ENCODE results near the gene APOBEC4.

DNA sequence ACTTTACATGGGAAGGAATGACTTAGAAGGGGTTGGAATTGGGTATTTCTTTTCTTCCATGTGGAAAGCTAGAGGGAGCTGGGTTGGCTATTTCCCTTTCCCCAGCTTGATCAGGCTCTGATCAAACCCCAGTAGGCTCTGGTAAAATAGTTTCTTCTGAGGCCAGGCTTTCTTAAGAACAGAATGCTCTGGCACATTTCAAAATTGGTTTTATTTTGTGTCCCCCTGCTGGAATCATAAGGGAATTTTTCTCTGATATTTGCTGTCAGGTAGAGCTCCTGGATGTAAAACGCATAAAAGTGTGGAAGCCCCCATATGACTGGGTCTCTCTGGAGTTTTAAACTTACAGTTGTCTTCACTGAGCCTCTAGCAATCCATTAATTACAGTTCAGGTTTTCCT is 17.1 kb upstream of the APOBEC4 start:
- TF ChIP-seq POLR2A (IDR thresholded peaks at IDR 0.05) (no peak), POLR2AphosphoS5 (IDR thresholded peaks at IDR 0.05) (no peak), EP300 (IDR thresholded peaks at IDR 0.05) (no peak)
- TF ChIP-seq, protein P1, sequence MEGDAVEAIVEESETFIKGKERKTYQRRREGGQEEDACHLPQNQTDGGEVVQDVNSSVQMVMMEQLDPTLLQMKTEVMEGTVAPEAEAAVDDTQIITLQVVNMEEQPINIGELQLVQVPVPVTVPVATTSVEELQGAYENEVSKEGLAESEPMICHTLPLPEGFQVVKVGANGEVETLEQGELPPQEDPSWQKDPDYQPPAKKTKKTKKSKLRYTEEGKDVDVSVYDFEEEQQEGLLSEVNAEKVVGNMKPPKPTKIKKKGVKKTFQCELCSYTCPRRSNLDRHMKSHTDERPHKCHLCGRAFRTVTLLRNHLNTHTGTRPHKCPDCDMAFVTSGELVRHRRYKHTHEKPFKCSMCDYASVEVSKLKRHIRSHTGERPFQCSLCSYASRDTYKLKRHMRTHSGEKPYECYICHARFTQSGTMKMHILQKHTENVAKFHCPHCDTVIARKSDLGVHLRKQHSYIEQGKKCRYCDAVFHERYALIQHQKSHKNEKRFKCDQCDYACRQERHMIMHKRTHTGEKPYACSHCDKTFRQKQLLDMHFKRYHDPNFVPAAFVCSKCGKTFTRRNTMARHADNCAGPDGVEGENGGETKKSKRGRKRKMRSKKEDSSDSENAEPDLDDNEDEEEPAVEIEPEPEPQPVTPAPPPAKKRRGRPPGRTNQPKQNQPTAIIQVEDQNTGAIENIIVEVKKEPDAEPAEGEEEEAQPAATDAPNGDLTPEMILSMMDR (IDR thresholded peaks at IDR 0.05) = no peak

Data from gastroesophageal sphincter (tissue), 3 donors.